Stimulated activated CD4-positive, alpha-beta T cell treated with anti-CD3 and anti-CD28 coated beads, Interleukin-4, amount 100 ng/mL, for 24 hours (primary cell): Measurements from ENCODE around the gene UEVLD.
A peak's percentile ranks its signal among the peaks of the same experiment; 100 is the strongest.

Experiments used
- DNase-seq: peaks from one replicate; pipeline ENCODE4 v3.0.0-alpha.2; 2020

UEVLD gene

DNA sequence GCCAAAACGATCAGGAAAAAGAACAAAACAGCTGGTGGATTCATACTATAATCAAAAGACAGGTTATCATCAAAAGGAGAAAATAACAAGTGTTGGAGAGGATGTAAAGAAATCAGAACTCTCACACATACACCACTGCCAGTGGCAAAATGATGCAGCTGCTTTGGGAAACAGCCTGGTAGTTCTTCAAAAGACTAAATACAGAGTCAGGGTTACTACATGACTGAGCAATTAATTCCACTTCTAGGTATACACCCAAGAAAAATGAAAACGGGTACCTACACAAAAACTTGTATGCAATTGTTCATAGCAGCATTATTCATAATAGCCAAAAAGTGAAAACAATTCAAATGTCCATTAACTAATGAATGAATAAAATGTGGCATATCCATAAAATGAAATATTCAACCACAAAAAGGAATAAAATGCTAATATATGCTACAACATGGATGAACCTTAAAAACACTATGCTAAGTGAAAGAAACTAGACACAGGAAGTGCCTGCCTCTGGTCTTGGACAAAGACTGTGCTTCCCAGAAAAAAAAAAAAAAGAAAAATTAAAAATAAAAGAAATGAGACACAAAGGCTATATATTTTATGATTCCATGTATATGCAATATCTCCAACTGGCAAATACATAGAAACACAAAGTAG is 8.3 kb downstream of the UEVLD start:
- no peak for DNase-seq

DNA sequence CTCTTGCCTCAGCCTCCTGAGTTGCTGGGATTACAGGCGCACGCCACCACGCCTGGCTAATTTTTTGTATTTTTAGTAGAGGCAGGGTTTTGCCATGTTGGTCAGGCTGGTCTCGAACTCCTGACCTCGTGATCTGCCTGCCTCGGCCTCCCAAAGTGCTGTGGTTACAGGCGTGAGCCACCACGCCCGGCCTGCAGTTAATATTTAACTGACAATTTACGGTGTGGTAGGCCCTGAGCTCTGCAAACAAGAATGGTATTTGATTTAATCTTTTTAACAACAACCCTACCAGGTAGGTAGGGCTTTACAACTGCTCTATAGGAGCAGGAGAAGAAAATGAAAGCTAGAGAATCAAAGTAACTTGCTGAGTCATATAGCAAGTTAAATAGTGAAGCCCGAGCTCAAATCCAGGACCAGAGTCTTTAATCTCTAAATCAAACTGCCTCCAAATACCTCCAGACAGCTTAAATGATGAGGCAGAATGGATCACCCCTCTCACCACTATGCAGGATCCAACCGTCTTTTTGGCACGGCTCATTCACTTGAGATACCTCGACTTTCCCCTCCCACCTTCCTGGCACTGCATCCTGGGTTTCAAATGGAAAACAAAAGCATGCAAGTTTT is 9.4 kb downstream of the UEVLD start:
- no peak for DNase-seq

DNA sequence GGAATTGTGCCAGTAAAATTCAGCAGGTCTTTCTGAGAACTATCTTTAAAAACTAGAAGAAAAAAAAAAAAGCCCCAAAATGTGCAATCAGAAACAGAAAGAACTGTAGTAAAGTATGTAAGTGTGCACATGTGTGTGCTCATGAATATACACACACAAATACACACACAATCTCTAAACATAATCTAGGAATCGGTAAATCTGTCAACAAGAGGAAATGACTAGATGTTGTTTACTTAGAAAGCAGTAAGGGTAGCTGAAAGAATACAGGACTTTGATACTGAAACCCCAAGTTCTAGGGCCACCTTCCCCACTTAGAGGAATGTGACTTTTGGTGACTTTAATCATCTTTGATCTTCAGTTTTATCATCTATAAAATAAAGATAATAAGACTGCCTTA is 13.2 kb downstream of the UEVLD start:
- no peak for DNase-seq

DNA sequence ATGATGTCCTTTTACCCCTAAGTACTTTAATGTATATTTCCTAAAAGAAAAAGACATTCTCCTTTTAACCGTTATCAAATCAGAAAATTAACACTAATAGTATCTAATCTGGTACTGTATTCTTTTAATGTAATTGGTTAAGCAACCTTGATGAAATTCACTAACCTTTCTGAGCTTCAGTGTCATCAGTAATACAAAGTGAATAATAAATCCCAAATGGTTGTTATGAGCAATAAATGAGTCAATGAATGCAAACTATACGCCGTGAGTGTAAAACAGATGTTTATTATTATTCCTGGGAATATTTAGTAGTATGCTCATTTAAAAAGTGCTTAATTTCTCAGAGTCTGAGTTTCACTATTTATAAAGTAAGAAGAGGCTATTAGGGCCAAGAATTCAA is 21.5 kb downstream of the UEVLD start:
- no peak for DNase-seq

DNA sequence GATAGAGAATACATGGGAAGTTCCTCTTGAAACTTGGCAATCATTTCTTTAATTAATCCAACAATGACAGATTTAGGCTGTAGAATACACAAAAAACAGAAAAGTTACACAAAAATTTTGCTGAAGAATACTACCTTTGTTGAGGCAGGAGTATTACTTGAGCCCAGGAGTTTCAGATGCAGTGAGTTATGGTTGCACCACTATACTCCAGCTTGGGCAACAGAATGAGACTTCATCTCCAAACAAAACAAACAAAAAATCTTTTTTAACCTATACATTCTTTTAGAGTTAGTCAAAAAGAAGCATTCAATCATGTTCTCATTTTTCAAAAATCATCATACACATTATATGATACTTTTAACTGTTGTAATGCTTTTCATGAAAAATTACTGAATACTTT is 22.1 kb downstream of the UEVLD start:
- no peak for DNase-seq

DNA sequence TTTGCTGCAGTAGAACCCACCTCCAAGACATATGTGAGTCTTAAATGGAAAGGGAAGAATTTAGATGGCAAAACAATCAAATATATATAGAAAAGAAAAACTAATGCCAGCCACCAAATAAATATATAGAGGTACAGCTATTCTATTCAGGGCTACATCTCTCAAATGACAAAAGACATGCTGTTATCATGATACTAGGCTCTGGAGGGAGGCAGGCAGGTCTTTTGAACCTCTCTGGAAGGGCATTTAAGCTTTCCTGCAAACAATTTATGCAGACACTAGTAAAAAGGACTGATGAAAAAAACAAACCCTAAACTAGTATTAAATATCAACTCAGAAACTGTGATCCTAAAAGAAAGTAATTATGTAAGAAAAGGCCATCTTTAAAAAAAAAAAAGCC is 24.4 kb downstream of the UEVLD start:
- no peak for DNase-seq

DNA sequence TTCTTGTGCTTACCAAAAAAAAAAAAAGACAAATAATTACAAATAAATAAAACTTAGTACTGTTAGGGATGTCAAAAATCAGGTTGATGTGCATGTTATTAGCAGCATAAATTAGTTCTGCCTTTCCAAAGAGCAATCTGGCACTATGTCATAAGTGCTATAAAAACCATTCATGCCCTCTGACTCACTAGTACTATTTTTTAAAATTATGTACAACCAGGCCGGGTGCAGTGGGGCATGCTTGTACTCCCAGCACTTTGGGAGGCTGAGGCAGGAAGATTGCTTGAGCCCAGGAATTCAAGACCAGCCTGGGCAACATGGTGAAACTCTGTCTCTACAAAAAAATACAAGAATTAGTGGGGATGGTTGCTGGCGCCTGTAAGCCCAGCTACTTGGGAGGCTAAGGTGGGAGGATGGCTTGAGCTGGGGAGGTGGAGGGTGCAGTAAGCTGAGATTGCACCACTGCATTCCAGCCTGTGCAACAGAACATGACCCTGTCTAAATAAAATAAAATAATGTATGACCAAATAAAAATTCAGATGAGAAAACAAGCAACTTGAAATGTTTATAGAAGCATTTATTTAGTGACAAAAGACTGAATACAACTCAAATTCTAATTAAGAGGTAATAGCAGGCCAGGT is 25.3 kb downstream of the UEVLD start:
- DNase-seq: no peak

DNA sequence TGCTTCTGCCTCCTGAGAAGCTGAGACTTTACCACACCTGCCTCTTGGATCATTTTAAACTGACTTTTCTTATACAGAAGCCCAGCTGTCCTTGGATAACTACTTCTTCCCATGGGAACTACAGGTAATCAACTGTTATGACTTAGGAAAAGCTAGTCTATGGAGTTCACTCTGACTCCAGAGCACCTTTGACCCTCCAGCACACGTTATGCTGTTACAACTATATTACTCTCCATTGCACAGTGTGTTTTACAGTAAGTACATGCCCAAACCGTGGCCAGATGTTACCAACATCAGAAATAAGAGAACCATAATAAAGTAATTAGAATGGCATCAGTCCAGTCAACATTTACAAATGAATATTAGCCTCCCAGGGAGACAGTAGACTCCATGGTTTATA is 40.5 kb downstream of the UEVLD start:
- DNase-seq: no peak

DNA sequence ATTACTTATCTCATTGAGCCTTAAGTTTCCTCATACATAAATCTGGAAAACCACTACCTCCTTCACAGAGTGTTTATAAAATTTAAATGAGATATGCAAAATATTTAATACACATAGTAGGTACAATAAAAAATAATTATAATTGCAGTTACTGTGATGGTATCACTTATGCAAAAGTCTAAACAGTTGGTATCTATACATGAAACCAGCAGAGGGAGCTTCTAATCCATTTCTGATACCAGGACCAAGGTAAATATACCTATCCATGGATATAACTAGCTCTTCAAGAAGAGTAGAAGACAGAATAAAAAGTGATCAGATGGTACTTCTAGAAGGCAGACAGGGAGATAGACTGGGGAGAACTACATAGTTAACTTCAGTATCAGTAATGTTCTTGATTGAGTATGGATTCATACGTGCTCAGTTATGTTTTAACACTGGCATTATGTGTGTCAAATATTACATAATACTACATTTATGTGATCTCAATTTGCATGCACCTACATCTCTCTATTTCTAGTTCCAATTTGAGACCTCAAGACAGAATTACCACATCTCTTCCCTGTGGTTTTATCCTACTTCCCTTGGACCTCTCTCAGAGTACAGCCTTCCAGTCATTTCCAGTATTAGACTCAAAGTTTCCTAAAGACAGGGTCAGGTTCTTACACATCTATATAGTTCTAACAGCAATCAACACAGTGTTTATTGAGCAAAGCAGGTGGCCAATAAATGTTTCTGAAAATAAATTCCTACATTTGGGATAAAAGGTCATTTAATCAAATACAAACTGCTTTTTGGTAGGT is 48.1 kb downstream of the UEVLD start:
- DNase-seq: no peak

DNA sequence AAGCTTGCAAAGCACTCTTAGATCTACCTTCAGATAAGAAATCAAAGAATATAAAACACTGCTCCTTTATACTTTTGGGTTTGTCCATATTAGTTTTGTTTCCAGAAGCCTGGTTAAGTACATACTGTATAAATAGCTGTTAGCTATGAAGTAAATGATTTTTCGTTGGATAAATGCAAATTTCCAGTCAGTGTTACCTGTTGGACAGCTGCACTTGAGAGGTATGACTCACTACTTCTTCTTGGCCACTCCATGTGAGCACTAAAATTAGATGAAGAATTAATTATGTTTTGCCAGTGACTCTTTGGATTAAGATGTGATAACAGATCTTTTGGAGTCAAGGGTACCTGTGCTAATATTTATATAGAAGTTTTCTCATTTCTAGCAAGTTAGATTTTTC is 52.3 kb downstream of the UEVLD start:
- no peak for DNase-seq

DNA sequence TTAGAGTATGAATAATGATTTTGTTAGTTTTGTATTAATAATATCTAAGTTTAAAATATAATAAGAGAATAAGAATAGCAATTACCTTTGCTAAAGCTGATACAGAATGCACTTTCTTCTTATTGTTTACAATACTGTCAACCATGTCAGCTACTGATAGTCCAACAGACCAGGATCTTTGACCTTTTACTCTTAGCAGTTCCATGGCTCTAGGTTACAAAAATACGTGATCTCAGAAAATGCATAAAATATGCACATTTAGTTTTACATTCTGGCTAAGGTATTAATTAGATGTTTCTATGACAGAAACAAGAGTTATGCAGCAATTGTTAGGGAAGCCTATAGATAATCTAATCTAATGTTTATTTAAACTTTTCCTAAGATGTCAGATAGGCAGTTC is 54.3 kb downstream of the UEVLD start:
- DNase-seq: no peak

DNA sequence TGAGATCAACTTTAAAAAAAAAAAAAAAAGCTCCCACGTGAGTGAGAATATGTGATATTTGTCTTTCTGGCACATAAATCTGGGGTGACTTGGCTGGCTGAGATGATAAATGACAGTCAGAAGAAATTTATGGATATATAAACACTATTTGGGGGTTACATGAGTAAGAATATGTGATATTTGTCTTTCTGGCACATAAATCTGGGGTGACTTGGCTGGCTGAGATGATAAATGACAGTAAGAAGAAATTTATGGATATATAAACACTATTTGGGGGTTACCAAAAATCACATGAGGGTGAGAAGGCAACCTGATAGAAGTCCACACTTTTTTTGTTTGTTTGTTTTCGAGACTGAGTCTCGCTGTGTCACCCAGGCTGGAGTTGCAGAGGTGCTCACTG is 55.2 kb downstream of the UEVLD start:
- no peak for DNase-seq

DNA sequence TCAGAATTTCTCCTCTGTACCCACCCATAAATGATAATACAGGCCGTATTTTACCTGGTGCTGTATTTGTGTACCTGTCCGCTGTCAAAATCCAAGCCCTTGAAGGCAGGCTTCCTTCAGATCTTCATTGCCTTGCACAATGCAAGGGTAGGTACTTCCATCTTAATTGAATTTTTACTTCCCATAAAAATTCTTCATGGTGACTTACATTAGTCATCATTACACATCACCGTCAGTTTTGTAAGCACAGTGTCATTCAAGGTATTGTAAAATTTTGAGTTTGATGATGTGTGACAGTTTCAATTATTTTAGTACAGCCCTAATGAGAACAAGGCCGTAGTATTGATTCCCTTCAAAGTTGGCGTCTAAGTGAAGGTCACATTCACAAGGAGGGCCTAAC is 61.0 kb downstream of the UEVLD start:
- DNase-seq: no peak

DNA sequence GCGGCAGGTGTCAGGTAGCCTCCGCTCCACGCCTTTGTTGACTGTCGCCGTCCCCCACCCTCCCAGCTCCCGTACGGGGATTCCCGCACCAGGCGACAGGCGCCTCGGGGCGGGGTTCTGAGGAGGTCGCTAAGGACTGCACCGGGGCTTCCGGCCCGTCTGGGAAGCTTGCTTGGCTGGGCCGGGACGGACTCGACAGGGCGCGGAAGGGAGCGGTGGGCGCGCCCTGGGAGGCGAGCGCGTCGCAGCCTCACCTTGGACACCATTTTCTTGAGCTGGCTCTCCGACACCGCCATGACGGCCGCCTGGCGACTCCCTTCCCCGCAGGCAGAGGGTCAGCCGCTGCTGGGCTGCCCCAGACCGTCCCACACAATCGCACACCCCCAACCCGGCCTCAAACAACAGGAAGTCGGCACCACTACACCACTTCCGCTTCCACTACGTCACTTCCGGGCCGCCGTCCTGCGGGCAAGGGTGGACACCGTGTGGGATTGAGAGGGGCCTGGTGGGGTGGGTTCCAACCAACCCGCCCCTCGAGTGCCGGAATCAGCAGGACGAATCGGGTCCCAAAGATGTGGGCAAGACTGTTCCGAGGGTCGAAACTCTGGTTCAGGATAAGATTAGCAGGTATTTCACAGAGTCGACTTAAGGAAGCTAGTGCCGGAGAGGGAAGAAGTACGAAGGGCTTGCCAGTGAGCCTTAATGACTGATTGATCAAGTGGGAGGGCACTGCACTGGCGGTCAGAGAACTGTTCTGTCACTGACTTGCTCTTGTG is 61.8 kb downstream of the UEVLD start, which contains the start of gene TSG101:
TSG101 (minus strand) TSS at position 422 of the 776 bp plus-strand sequence; CDS start at position 296, 126 bp downstream.
- peak; percentile 93 for DNase-seq

DNA sequence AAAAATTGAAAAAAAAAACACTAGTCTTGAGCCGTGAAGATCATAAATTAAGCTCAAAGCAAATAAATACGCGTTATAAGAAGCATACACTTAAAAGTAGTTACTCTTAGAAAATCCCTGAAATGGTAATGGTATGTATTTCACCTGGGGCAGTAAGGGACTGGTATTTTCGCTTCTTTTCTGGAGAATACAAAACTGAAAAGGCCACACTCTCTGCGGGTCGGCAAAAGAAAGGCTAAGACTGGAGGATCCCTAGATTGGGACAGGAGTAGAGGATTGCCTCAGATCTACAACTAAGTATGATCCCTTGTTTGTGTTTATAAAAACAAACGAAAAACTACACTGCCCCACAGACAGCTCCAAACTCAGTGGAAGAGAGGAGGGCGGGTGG is 62.4 kb downstream of the UEVLD start:
- no peak for DNase-seq

DNA sequence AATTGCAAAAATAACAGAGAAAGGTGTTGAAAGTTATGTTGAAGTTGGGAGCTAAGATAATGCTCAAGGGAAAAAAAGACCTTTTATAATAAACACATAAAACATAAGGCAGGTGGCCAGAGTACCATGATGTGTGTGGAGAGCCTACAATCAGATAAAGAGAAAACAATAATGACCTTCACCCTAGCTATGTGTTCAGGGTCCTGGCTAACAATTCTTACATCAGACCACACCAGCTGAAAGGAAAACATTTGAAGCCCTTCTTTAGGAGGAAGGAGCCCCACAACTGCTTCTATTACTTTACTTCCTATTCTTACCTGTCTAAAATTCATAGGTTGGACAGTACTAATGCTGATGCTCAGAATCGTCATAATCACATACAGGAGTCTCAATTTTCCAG is 64.3 kb downstream of the UEVLD start:
- DNase-seq: no peak

DNA sequence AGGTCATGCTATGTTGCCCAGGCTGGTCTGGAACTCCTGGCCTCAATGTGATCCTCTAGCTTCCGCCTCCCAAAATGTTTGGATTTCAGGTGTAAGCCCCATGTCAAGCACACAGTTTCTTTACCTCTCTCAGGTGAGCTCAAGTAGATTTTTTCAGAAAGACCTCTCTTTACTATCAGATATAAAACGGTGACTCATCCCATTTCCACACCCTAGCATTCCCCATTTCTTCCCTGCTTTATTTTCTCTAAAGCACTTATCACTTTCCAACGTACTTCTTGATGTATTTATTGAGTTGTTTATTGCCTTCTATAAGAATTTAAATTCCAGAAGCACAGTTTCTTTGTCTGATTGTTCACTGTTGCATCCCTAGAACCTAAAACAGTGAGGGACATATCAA is 65.5 kb downstream of the UEVLD start:
- DNase-seq: no peak

DNA sequence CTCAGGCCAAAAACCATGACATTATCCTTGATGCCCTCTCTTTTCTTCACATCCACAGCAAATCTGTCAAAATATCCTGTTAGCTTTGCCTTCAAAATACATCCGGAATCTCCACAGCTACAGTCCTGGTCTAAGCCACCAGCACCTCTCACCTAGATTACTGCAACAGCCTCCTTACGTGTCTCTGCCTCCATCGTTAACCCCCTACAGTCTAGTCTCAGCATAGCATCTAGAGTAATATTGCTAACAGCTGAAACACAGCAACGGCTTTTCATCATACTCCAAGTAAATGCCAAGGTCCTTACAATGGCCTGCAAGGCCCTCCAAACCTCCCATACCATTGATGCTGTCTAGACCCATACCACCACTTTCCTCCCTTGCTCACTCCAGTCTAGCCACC is 66.1 kb downstream of the UEVLD start:
- no peak for DNase-seq

DNA sequence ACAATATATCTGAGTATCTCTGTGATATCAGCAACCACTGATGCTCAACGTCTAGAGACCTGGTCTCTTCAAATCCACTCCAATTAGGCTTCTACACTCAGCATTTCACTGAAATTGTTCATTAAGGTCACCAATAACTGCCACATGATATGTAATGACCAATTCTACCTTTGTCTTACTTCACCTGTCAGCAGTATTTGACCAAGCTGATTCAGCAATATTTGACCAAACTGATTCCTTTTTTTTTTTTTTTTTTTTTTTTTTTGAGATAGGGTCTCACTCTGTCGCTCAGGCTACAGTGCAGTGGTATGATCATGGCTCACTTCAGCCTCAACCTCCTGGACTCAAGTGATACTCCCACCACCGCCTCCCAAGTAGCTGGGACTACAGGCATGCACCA is 67.4 kb downstream of the UEVLD start:
- no peak for DNase-seq

DNA sequence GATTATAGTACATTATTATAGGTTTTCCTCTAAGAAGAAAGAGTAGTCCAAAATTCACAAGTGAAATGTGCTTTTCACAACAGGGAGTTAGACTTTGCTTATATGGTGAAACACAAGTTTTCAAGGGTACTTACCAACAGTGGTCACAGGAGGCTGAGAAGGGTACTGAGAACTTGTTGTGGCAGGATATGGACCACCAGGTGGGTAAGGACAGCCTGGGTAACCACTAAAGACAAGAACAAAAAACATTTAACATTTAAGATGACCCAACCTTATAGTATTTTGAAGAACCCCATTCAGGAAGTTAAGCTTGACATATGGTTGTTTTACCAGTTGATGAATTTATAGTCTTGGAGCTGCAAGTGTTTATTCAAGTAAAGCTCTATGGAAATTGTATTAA is 86.2 kb downstream of the UEVLD start:
- DNase-seq: no peak

DNA sequence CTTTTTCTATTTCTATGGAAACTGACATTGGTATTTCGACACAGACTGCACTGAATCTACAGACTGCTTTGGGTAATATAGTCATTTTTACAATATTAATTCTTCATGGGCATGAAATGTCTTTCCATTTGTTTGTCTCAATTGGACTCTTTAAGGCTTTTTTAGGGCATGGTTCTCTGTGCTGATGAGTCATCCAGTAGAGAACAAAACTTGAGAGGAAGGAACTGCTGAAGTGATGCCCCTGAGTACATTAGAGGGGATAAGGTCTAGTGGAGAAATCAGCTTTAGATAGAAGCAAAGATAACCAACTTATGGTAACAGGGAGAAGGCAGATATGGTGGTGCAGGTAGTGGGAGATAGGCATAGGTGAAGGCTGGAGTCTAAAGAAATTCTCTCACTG is 86.9 kb downstream of the UEVLD start:
- no peak for DNase-seq

DNA sequence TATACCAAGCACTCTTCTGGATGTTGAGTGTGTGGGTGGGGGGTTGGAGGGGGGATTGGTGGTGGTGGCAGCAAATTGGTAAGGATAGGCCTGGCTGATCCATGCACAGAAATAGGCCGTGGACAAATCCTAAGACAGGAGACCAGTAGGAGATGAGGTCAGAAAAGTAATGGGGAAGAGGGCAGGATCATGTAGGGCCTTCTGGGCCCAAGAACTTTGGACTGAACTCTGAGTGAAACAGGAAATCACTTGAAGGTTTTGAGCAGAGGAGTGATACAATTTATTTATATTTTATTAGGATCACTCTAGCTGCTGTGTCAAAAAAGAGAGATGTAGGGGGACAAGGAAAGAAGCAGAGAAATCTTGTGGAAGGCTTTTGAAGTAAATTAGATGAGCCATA is 90.5 kb downstream of the UEVLD start:
- DNase-seq: no peak

DNA sequence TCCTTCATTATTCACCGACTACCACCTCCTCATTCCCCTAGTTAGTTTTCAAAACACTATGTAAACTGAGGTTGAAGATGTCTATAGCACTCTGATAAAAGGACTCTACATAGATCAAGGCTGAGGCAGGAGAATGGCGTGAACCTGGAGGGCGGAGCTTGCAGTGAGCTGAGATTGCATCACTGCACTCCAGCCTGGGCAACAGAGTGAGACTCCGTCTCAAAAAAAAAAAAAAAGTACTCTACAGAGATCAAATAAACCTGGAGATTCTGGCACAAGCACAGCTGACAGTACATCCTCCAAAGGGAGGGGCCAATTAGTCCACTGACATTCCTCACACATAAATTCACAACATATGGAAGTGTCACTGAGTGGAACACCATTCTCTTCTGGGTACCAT is 92.8 kb downstream of the UEVLD start:
- no peak for DNase-seq
